Hippocampal formation (tissue), 2 donors: ENCODE data around the gene KIF3B.
"Not testable (repeated sequence)": the region's sequence is repeated elsewhere in the genome, so short reads cannot be mapped to it uniquely, and the experiment has no call there.

ENCODE experiments used
- DNase-seq, 2 donors: peaks; one replicate each; lab custom pipeline; 2025; lab: John Stamatoyannopoulos, UW

KIF3B gene

GRCh38 chr20:32296412-32296811, 19.0 kb downstream of the KIF3B start:
- no peak for DNase-seq

- DNase-seq, result no peak
These were observed 19.5 kb downstream of the KIF3B start for GRCh38 chr20:32296819-32297420.

GRCh38 chr20:32297439-32297838, 20.0 kb downstream of the KIF3B start:
- DNase-seq, result no peak

- no peak for DNase-seq
These were observed 23.2 kb downstream of the KIF3B start for GRCh38 chr20:32300647-32301046.

GRCh38 chr20:32301719-32302506, 24.5 kb downstream of the KIF3B start:
- DNase-seq, result no peak

GRCh38 chr20:32302507-32302872, 25.0 kb downstream of the KIF3B start:
- no peak for DNase-seq

GRCh38 chr20:32304131-32304746, 26.8 kb downstream of the KIF3B start:
- no peak for DNase-seq

- no peak for DNase-seq
These were observed 35.4 kb downstream of the KIF3B start for GRCh38 chr20:32312718-32313424.

- DNase-seq, result no peak
These were observed 37.3 kb downstream of the KIF3B start for GRCh38 chr20:32314768-32315167.

GRCh38 chr20:32315399-32315798, 37.9 kb downstream of the KIF3B start:
- no peak for DNase-seq

- DNase-seq, result no peak
These were observed 38.4 kb downstream of the KIF3B start for GRCh38 chr20:32315891-32316290.

- no peak for DNase-seq
These were observed 39.2 kb downstream of the KIF3B start for GRCh38 chr20:32316667-32317066.

- no peak for DNase-seq
These were observed 41.6 kb downstream of the KIF3B start for GRCh38 chr20:32319100-32319499.

GRCh38 chr20:32320305-32320704, 42.9 kb downstream of the KIF3B start:
- DNase-seq, result no peak

- DNase-seq, result no peak
These were observed 43.9 kb downstream of the KIF3B start for GRCh38 chr20:32321390-32321789.

- DNase-seq, result not testable (repeated sequence)
These were observed 44.8 kb downstream of the KIF3B start for GRCh38 chr20:32322260-32322659.

GRCh38 chr20:32323761-32324160, 46.3 kb downstream of the KIF3B start:
- not testable (repeated sequence) for DNase-seq

GRCh38 chr20:32325706-32326503, 48.5 kb downstream of the KIF3B start:
- no peak for DNase-seq

- no peak for DNase-seq
These were observed 49.0 kb downstream of the KIF3B start for GRCh38 chr20:32326504-32326845.

GRCh38 chr20:32327087-32327681, 49.7 kb downstream of the KIF3B start:
- no peak for DNase-seq

- DNase-seq, result no peak
These were observed 52.5 kb downstream of the KIF3B start for GRCh38 chr20:32329817-32330554.
